K562 (cell line): ENCODE data around the gene DAGLA. TPM values are rescaled to one million over a fixed set of nuclear protein-coding genes. Genes with fewer than 3 reads are reported as not detected.

Source experiments
- ARID4B ChIP-seq: sonication (generic); formaldehyde crosslinking; IDR thresholded peaks from 2 replicates; pipeline ENCODE4 v1.8.0; 2022; ENCODE audit warnings: mild to moderate bottlenecking, missing genetic modification reagents
- EP400 ChIP-seq: fragments of 450-650 bp; IDR thresholded peaks from 2 replicates; pipeline ENCODE4 v1.6.1; 2017; ENCODE audit warnings: antibody characterized with exemption, mild to moderate bottlenecking, moderate library complexity
- GTF3C2 ChIP-seq: IDR thresholded peaks from 3 replicates; pipeline ENCODE4 v1.6.1; 2011; ENCODE audit warnings: borderline replicate concordance, mild to moderate bottlenecking, moderate library complexity; ENCODE audit not compliant: insufficient read length; ENCODE audit errors: extremely low read depth
- HDAC6 ChIP-seq: IDR thresholded peaks from 2 replicates; pipeline ENCODE4 v1.6.1; 2012; ENCODE audit warnings: low read depth, mild to moderate bottlenecking, control low read depth, inconsistent platforms, low read length, moderate library complexity
- MCM3 ChIP-seq: fragments of 450-650 bp; IDR thresholded peaks from 2 replicates; pipeline ENCODE4 v1.6.1; 2016
- NCOR1 ChIP-seq: fragments of 450-650 bp; IDR thresholded peaks from 2 replicates; pipeline ENCODE4 v1.6.1; 2016; ENCODE audit warnings: mild to moderate bottlenecking, moderate library complexity
- PHB ChIP-seq: fragments of 250-450 bp; sonication (Bioruptor Pico); IDR thresholded peaks from 2 replicates; pipeline ENCODE4 v1.5.0; 2021
- PML ChIP-seq: IDR thresholded peaks from 2 replicates; pipeline ENCODE4 v1.6.1; 2012; ENCODE audit warnings: low read length, inconsistent platforms
- PTTG1 ChIP-seq: fragments of 450-650 bp; IDR thresholded peaks from 2 replicates; pipeline ENCODE4 v1.6.1; 2016; ENCODE audit warnings: low read depth, mild to moderate bottlenecking, missing genetic modification characterization, missing compliant biosample characterization
- SLC30A9 ChIP-seq: fragments of 250-450 bp; sonication (Bioruptor Pico); IDR thresholded peaks from 2 replicates; pipeline ENCODE4 v1.8.0; 2022; ENCODE audit warnings: mild to moderate bottlenecking, moderate library complexity
- SREBF2 ChIP-seq: sonication (generic); formaldehyde crosslinking; IDR thresholded peaks from 2 replicates; pipeline ENCODE4 v1.4.0; 2020; ENCODE audit warnings: mild to moderate bottlenecking, missing genetic modification reagents
- XRCC5 ChIP-seq: fragments of 200-400 bp; formaldehyde crosslinking; IDR thresholded peaks from 2 replicates; pipeline ENCODE4 v1.6.1; 2017; ENCODE audit warnings: low read depth, mild to moderate bottlenecking, low read length
- ZBTB49 ChIP-seq: sonication (generic); formaldehyde crosslinking; IDR thresholded peaks from 2 replicates; pipeline ENCODE4 v1.8.0; 2022; ENCODE audit warnings: missing genetic modification reagents, mild to moderate bottlenecking, borderline replicate concordance
- ZBTB9 ChIP-seq: fragments of 450-650 bp; formaldehyde crosslinking; IDR thresholded peaks from 2 replicates; pipeline ENCODE4 v1.4.0; 2020; ENCODE audit warnings: mild to moderate bottlenecking, moderate library complexity
- ZNF175 ChIP-seq: fragments of 200-800 bp; sonication (Bioruptor generic); IDR thresholded peaks from 2 replicates; pipeline ENCODE4 v1.6.1; 2016; ENCODE audit warnings: low read depth, mild to moderate bottlenecking, missing genetic modification characterization, missing compliant biosample characterization
- ZNF3 ChIP-seq: fragments of 250-450 bp; sonication (Bioruptor Pico); IDR thresholded peaks from 2 replicates; pipeline ENCODE4 v1.5.0; 2021; ENCODE audit warnings: mild to moderate bottlenecking, moderate library complexity
- ZNF561 ChIP-seq: fragments of 450-650 bp; formaldehyde crosslinking; conservative IDR thresholded peaks from 2 replicates; pipeline ENCODE4 v1.4.0; 2020; ENCODE audit warnings: mild to moderate bottlenecking, moderate library complexity
- polyA plus RNA-seq, 8 experiments: library from polyadenylated mRNA; depleted of rRNA in 4 of 8; stranded (reverse) in 5 of 8; unstranded in 3 of 8; fragments of >200 nt; fragmentation: Nextera tagmentation in 2 of 8; fragmentation: Illumina TruSeq in 1 of 8; extraction: Ambion mirVana in 2 of 8; extraction: Trizol in 1 of 8; gene quantifications; 2 replicates each; pipeline versions ENCODE4 v1.2.1 to v1.2.3, GENCODE V29; 2011 to 2014; ENCODE audit warnings: inconsistent platforms in 1 of 8, missing spikeins in 1 of 8
- total RNA-seq, 7 experiments: library from RNA; depleted of rRNA in 6 of 7; stranded (reverse); fragments of >200 nt in 6 of 7; fragmentation: Illumina TruSeq in 2 of 7; extraction: Trizol in 2 of 7; gene quantifications; 2 replicates each; pipeline versions ENCODE4 v1.2.1 to v1.2.3, GENCODE V29; 2011 to 2021; ENCODE audit warnings: low replicate concordance in 1 of 7

DAGLA gene
- total and polyA plus RNA-seq, 9 of the 15 experiments (the other 6 are each of a cell fraction or from before 2014, with no cell fraction given) = 0.03 to 0.16 (median 0.04) TPM; not detected in 4

- TF ChIP-seq GTF3C2 (no peak), PHB (no peak), SREBF2 (CRISPR knock-in tag) (no peak), ZNF561 (CRISPR knock-in tag) (no peak), ARID4B (no peak), PTTG1 (tag) (no peak), PML (no peak), ZNF3 (CRISPR knock-in tag) (no peak), XRCC5 (peak; percentile 64; the same call in 1 of the 2 replicates), HDAC6 (no peak), MCM3 (no peak), ZBTB9 (CRISPR knock-in tag) (no peak), ZNF175 (no peak), SLC30A9 (CRISPR knock-in tag) (no peak), NCOR1 (no peak), EP400 (no peak), ZBTB49 (CRISPR knock-in tag) (no peak)
Measured at GRCh38 chr11:61679893-61680621, at the start of gene DAGLA (continued).
